ENCODE results near the gene PROM2. TPM values are rescaled to one million over a fixed set of nuclear protein-coding genes. Genes with fewer than 3 reads are reported as not detected.

PROM2 gene
- total RNA-seq, 2 experiments from 2014 or later, result 0.60 to 0.73 TPM

- H3K36me3 Mint-ChIP-seq (ENCODE audit: low read depth), result peaks cover 6% of the 10 kb centered on the region
- Histone ChIP-seq H3K36me3 (ENCODE audit: insufficient read depth, low read length) (no peaks in the 10 kb centered on the region), H3K4me3 (ENCODE audit: low read length) (no peak overlapping the region), H3K27ac (ENCODE audit: low read depth in 1 of 2, low read length in 2 of 2) (no peak overlapping the region), H3K27me3 (ENCODE audit: control insufficient read depth in 1 of 2, insufficient read depth in 2 of 2, low read length in 2 of 2) (peaks cover 0 to 4% of the 10 kb centered on the region in 2 experiments), H3K4me1 (ENCODE audit: insufficient read depth, low read length) (no peaks in the 10 kb centered on the region), H3K9me3 (ENCODE audit: control insufficient read depth in 1 of 2, insufficient read depth in 1 of 2, low read length in 2 of 2) (peaks cover 4 to 32% of the 10 kb centered on the region in 2 experiments)
- H3K27me3 Mint-ChIP-seq, result peaks cover 18% of the 10 kb centered on the region
- H3K4me3 Mint-ChIP-seq, result no peak overlapping the region
- H3K9me3 Mint-ChIP-seq, result peaks cover 17% of the 10 kb centered on the region
- H3K27ac Mint-ChIP-seq, result no peak overlapping the region
- POLR2A ChIA-PET, result no interaction called here
- DNase-seq (no peak), ATAC-seq (ENCODE audit: poor library complexity) (no peak)
- CTCF ChIA-PET, result no interaction called here
- no peaks in the 10 kb centered on the region for H3K4me1 Mint-ChIP-seq (ENCODE audit: low read depth)
- TF ChIP-seq CTCF (IDR thresholded peaks at IDR 0.05), result no peak
- intact Hi-C loops (cut with DNase I, micrococcal nuclease), result no loop called here
Observed at GRCh38 chr2:95258271-95258670, 16.0 kb upstream of the PROM2 start.

- H3K36me3 ChIP-seq (ENCODE audit: insufficient read depth, low read length), result no peaks in the 10 kb centered on the region
- Mint-ChIP-seq H3K9me3 (peaks cover 17% of the 10 kb centered on the region), H3K27ac (no peak overlapping the region), H3K4me3 (no peak overlapping the region), H3K27me3 (peaks cover 25% of the 10 kb centered on the region), H3K36me3 (ENCODE audit: low read depth) (peaks cover 6% of the 10 kb centered on the region), H3K4me1 (ENCODE audit: low read depth) (no peaks in the 10 kb centered on the region)
- no peaks in the 10 kb centered on the region for H3K4me1 ChIP-seq (ENCODE audit: insufficient read depth, low read length)
- H3K27ac ChIP-seq (ENCODE audit: low read depth in 1 of 2, low read length in 2 of 2), result no peak overlapping the region
- no peak for ATAC-seq (ENCODE audit: poor library complexity)
- DNase-seq, result no peak
- H3K27me3 ChIP-seq (ENCODE audit: control insufficient read depth in 1 of 2, insufficient read depth in 2 of 2, low read length in 2 of 2), result peaks cover 0 to 4% of the 10 kb centered on the region in 2 experiments
- intact Hi-C loops (cut with DNase I, micrococcal nuclease), result no loop called here
- no peak overlapping the region for H3K4me3 ChIP-seq (ENCODE audit: low read length)
- peaks cover 4 to 32% of the 10 kb centered on the region in 2 experiments for H3K9me3 ChIP-seq (ENCODE audit: control insufficient read depth in 1 of 2, insufficient read depth in 1 of 2, low read length in 2 of 2)
- no peak for TF ChIP-seq CTCF (IDR thresholded peaks at IDR 0.05)
- CTCF ChIA-PET, result no interaction called here
- POLR2A ChIA-PET, result no interaction called here
Observed at GRCh38 chr2:95260028-95261023, 13.9 kb upstream of the PROM2 start.

GRCh38 chr2:95261602-95262001, 12.6 kb upstream of the PROM2 start:
- DNase-seq (no peak), ATAC-seq (ENCODE audit: poor library complexity) (no peak)
- H3K36me3 Mint-ChIP-seq (ENCODE audit: low read depth), result peaks cover 6% of the 10 kb centered on the region
- H3K9me3 Mint-ChIP-seq, result peaks cover 17% of the 10 kb centered on the region
- Histone ChIP-seq H3K27me3 (ENCODE audit: control insufficient read depth in 1 of 2, insufficient read depth in 2 of 2, low read length in 2 of 2) (peaks cover 0 to 4% of the 10 kb centered on the region in 2 experiments), H3K4me3 (ENCODE audit: low read length) (no peak overlapping the region), H3K9me3 (ENCODE audit: control insufficient read depth in 1 of 2, insufficient read depth in 1 of 2, low read length in 2 of 2) (peaks cover 4 to 33% of the 10 kb centered on the region in 2 experiments), H3K27ac (ENCODE audit: low read depth in 1 of 2, low read length in 2 of 2) (no peak overlapping the region), H3K36me3 (ENCODE audit: insufficient read depth, low read length) (no peaks in the 10 kb centered on the region), H3K4me1 (ENCODE audit: insufficient read depth, low read length) (no peaks in the 10 kb centered on the region)
- TF ChIP-seq CTCF (IDR thresholded peaks at IDR 0.05), result no peak
- CTCF ChIA-PET, result no interaction called here
- no peak overlapping the region for H3K4me3 Mint-ChIP-seq
- no peak overlapping the region for H3K27ac Mint-ChIP-seq
- POLR2A ChIA-PET, result no interaction called here
- peaks cover 25% of the 10 kb centered on the region for H3K27me3 Mint-ChIP-seq
- no peaks in the 10 kb centered on the region for H3K4me1 Mint-ChIP-seq (ENCODE audit: low read depth)
- intact Hi-C loops (cut with DNase I, micrococcal nuclease), result no loop called here
